Lung microvascular endothelial cell (primary cell): ENCODE data around the gene CASP12. TPM values are rescaled to one million over a fixed set of nuclear protein-coding genes. Genes with fewer than 3 reads are reported as not detected.

Experiments
- DNase-seq, 2 donors: peaks; one replicate each; pipeline versions ENCODE4 v3.0.0 to v3.0.0-alpha.2; 2010; ENCODE audit warnings: low read depth in 2 of 2
- total RNA-seq: library from RNA; depleted of rRNA; stranded (reverse); fragments of >200 nt; gene quantifications from 2 replicates; pipeline ENCODE4 v1.2.1, GENCODE V29; 2014

Gene CASP12
- total RNA-seq, 1 donor from 2014 or later = 5.0 TPM

DNA sequence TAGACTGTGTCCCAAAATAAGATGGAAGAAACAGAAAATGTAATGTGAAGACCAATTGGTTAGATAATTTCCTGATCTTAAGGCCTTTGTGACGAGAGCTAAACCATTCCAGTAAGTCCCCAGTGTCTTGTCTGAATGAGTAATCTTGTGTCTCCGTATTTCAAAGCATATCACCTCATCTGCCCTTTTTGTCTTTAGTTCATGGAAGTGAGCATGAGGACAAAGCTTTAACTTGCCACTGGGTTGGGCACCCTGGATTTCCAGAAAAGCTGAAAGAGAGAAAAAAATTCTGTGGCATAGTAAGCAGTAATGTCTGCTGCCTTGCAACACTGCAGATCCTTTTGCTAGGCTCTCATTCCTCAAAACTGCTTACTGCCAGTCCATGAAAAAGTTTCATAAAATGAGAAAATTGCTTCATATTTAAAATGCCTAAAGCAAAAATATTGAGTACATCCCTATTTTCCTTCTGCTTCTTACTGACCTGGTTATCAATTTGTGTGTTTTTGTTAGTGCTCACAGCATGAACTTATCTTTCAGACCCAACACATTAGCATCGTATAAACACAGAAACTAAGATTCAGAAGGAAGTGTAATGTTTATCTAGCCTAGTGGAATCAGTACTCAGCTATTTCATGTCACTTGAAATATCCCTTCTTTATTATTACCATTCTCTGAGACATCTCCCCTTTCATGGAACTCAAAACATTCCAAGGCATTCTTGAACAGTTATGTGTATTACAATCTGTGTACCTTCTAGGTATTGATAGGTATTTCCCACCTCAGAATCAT, 5.3 kb downstream of the CASP12 start:
- peak in 1 of 2 donors; percentile 71 for DNase-seq

GRCh38 chr11:104891135-104891534, 7.1 kb downstream of the CASP12 start:
- peak in 1 of 2 donors; percentile 87 for DNase-seq

GRCh38 chr11:104883342-104883741, 14.9 kb downstream of the CASP12 start:
- no peak for DNase-seq

DNA sequence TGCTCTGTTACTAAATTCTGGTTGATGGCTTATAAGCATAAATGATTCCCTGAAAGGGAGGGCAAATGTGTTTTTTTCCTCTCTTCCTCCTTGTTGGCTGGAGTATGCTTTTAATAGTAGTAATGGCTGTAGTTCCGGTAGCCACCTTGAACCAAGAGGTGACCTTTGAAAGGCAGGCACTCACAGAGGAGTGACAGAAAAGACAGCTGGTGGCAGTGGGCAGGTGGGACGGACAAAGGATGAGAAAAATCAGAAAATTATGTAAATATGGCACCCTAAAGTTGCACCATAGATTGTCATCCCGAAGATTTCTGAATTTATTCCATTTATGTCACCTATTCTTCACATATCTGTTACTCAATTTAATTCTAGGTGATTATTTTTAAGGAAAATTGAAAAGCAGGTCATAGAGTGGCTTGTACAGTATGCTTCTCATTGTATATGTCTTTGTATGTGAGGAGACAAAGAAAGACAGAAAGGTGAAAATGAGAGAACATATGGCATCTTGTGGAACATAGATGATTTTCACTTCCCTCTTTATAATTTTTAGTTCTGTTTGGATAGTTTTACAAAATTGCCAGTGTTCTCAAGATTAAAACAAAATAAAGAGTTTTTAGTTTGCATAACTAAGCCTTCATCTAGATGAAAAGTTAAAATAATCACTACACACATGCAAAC, 17.0 kb downstream of the CASP12 start:
- no peak for DNase-seq

- no peak for DNase-seq
Measured at GRCh38 chr11:104879514-104880190, 18.6 kb downstream of the CASP12 start.

GRCh38 chr11:104876861-104877431, 21.3 kb downstream of the CASP12 start:
- no peak for DNase-seq

DNA sequence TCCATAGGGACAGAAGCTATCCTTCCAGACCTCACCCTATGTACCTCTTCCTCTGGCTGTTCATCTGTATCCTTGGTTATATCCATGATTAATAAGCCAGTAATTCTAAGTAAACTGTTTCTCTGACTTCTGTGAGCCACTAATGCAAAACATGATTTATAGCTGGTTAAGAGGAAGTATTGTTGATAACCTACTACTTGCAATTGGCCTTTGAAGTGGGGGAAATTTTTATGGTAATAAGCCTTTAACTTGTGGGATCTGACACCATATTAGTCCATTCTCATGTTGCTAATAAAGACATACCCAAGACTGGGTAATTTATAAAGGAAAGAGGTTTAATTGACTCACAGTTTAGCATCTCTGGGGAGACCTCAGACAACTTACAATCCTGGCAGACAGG, 21.9 kb downstream of the CASP12 start:
- DNase-seq = no peak

DNA sequence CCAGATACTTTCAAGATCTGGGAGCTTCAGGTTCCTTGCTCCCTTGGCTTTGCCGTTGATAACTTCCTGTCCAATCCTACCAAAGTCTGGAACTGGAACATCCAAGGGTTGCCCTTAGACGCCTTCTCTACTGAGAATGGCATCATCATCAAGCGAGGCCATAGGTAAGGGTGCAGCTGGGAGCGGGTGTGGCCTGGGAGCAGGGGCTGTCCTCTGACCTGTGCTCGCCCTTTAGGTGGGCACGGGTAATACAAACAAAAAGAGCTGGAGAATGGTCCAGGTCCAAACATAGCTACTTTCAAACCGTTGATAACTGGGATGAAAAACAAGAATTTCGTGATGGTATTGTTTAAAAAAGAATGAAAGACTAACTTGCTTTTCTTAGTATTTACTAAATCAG, 25.0 kb downstream of the CASP12 start:
- no peak for DNase-seq

- no peak for DNase-seq
Measured at GRCh38 chr11:104872393-104872792, 25.9 kb downstream of the CASP12 start.

GRCh38 chr11:104870910-104871309, 27.4 kb downstream of the CASP12 start:
- no peak for DNase-seq

DNA sequence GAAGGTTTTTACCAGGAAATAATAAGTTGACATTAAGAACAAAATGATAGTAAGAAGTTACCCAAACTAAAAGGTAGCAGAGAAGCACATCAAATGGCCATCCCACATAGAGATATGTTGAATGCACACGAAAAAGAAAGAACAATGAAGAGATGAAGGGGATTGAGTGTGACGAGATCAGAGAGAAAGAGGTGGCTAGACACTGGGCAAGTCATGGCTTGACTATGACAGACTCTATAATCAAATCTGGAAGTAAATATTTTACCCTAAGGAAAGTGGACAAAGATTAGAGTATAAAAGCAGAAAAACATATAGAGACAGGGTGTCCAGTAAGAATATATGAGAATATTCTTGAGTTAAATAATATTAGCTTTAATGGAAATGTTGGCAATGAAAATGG, 31.4 kb downstream of the CASP12 start:
- no peak for DNase-seq

DNA sequence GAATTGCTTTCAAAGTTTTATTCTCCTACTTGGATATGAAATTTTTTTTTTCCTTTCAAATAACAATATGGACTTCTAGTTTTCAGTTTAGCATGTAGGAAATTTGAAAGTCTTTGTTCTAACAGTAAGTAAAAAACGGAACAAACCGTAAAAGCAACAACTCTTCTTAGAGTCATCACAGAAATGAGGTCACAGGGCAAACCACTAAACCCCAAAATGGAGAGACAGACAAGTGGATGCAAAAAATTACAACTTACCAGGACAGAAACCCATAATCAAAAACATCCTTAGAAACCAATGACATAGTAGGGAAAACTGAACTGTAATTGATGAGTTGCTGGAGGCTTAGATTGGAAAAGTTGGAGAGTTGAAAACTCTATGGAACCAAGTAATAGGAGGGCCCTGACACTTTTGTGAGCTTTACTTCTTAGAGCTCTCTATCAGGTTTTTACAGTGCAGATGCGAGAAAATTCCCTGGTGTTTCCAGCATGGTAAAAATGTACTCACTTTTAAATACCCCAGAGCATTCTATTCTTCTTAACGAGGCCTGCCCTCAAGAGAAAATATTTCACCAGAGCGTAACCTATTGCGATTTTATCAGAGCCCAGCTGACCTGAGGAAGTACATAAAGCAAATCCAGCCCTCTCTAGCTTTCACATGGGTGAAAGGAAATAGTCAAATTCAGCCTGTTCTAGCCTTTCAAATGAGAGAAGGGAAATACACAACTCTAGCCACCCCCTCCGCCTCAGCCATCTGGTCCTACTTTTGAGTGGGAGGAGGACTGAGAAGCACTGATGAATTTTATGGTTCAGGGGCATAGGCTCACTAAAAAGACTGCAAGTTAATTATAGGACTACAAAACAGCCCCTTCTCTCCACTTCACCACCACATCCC, 39.1 kb downstream of the CASP12 start:
- DNase-seq = no peak

- DNase-seq = no peak
Measured at GRCh38 chr11:104856607-104857006, 41.7 kb downstream of the CASP12 start.

DNA sequence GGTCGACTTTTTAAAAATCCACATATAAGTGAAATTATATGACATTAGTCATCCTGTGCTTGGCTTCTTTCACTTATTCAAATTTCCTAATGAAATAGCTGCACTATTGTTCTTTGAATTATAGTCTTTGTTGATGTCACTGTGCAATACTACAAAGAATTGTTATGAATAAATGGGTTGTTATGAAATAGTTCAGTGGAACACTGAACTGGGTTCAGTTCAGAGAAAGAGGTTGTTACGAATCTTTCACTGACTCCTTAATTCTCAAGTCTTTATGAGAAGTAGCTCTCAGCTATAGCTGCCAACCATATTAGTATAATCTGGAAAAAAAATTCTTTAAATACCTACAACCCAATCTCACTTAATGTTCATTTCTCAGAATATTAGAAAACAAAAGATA, 42.3 kb downstream of the CASP12 start:
- no peak for DNase-seq

GRCh38 chr11:104853276-104853675, 45.0 kb downstream of the CASP12 start:
- no peak for DNase-seq

GRCh38 chr11:104852811-104853210, 45.4 kb downstream of the CASP12 start:
- no peak for DNase-seq

GRCh38 chr11:104846216-104846615, 52.0 kb downstream of the CASP12 start:
- no peak for DNase-seq

GRCh38 chr11:104844451-104844850, 53.8 kb downstream of the CASP12 start:
- DNase-seq = no peak

- no peak for DNase-seq
Measured at GRCh38 chr11:104843150-104843836, 55.0 kb downstream of the CASP12 start.

GRCh38 chr11:104841973-104842525, 56.2 kb downstream of the CASP12 start:
- DNase-seq = no peak
